ENCODE data around the gene NRG3. TPM values are rescaled to one million over a fixed set of nuclear protein-coding genes. Genes with fewer than 3 reads are reported as not detected.

Gene NRG3
- total RNA-seq, 4 donors from 2014 or later: 0.32 to 1.4 TPM; not detected in 2

GRCh38 chr10:82538272-82538671 is 663.3 kb downstream of the NRG3 start:
- DNase-seq: no peak
- TF ChIP-seq EP300 (IDR thresholded peaks at IDR 0.05; ENCODE audit: low read depth) (no peak), CTCF (IDR thresholded peaks at IDR 0.05) (no peak), POLR2AphosphoS5 (IDR thresholded peaks at IDR 0.05) (no peak), POLR2A (IDR thresholded peaks at IDR 0.05) (no peak)
- Histone ChIP-seq H3K4me1 (no peaks in the 10 kb centered on the region), H3K4me3 (no peak overlapping the region), H3K9me3 (no peaks in the 10 kb centered on the region), H3K36me3 (no peaks in the 10 kb centered on the region), H3K27ac (no peak overlapping the region), H3K27me3 (no peaks in the 10 kb centered on the region)
- intact Hi-C loops (cut with DNase I; ENCODE audit: low total_unique reads): no loop called here
- WGBS, 2 donors (ENCODE audit: low coverage in 1 of 2): 75 to 83% methylated on average over 1 of the region's 1 CpG
- in situ Hi-C loops (cut with MboI; ENCODE audit: low pct_ligation_motif_present in 1 of 4, low pct_unique_long_range_greater_than_20kb in 1 of 4, low sequenced_read_pairs in 3 of 4): no loop called here

GRCh38 chr10:82543631-82544030 is 668.6 kb downstream of the NRG3 start:
- WGBS, 2 donors (ENCODE audit: low coverage in 1 of 2): 67 to 83% methylated on average over 1 to 2 of the region's 2 CpGs
- H3K9me3 ChIP-seq: no peaks in the 10 kb centered on the region
- in situ Hi-C loops (cut with MboI; ENCODE audit: low pct_ligation_motif_present in 1 of 4, low pct_unique_long_range_greater_than_20kb in 1 of 4, low sequenced_read_pairs in 3 of 4): no loop called here
- no peaks in the 10 kb centered on the region for H3K27me3 ChIP-seq
- no peaks in the 10 kb centered on the region for H3K4me1 ChIP-seq
- DNase-seq: no peak
- H3K36me3 ChIP-seq: no peaks in the 10 kb centered on the region
- H3K27ac ChIP-seq: no peak overlapping the region
- TF ChIP-seq EP300 (IDR thresholded peaks at IDR 0.05; ENCODE audit: low read depth): no peak
- TF ChIP-seq POLR2AphosphoS5 (IDR thresholded peaks at IDR 0.05): no peak
- TF ChIP-seq POLR2A (IDR thresholded peaks at IDR 0.05): no peak
- no peak for TF ChIP-seq CTCF (IDR thresholded peaks at IDR 0.05)
- H3K4me3 ChIP-seq: no peak overlapping the region
- intact Hi-C loops (cut with DNase I; ENCODE audit: low total_unique reads): no loop called here

- TF ChIP-seq CTCF (IDR thresholded peaks at IDR 0.05) (no peak), EP300 (IDR thresholded peaks at IDR 0.05; ENCODE audit: low read depth) (no peak), POLR2AphosphoS5 (IDR thresholded peaks at IDR 0.05) (no peak), POLR2A (IDR thresholded peaks at IDR 0.05) (no peak)
- in situ Hi-C loops (cut with MboI; ENCODE audit: low pct_ligation_motif_present in 1 of 4, low pct_unique_long_range_greater_than_20kb in 1 of 4, low sequenced_read_pairs in 3 of 4): no loop called here
- no peaks in the 10 kb centered on the region for H3K27me3 ChIP-seq
- no peaks in the 10 kb centered on the region for H3K36me3 ChIP-seq
- intact Hi-C loops (cut with DNase I; ENCODE audit: low total_unique reads): no loop called here
- 76% methylated on average over 1 of the region's 1 CpG; no CpG with 5 or more reads in 1 of the 2 donors for WGBS, 2 donors (ENCODE audit: low coverage in 1 of 2)
- no peak for DNase-seq
- no peak overlapping the region for H3K4me3 ChIP-seq
- no peaks in the 10 kb centered on the region for H3K9me3 ChIP-seq
- no peak overlapping the region for H3K27ac ChIP-seq
- no peaks in the 10 kb centered on the region for H3K4me1 ChIP-seq
Observed at GRCh38 chr10:82544377-82544776, 669.4 kb downstream of the NRG3 start.

- intact Hi-C loops (cut with DNase I; ENCODE audit: low total_unique reads) (no loop called here), in situ Hi-C loops (cut with MboI; ENCODE audit: low pct_ligation_motif_present in 1 of 4, low pct_unique_long_range_greater_than_20kb in 1 of 4, low sequenced_read_pairs in 3 of 4) (no loop called here)
- Histone ChIP-seq H3K4me3 (no peak overlapping the region), H3K27ac (no peak overlapping the region), H3K36me3 (no peaks in the 10 kb centered on the region), H3K4me1 (no peaks in the 10 kb centered on the region), H3K27me3 (no peaks in the 10 kb centered on the region), H3K9me3 (no peaks in the 10 kb centered on the region)
- DNase-seq: no peak
- WGBS, 2 donors (ENCODE audit: low coverage in 1 of 2): 67 to 85% methylated on average over 3 of the region's 3 CpGs
- TF ChIP-seq CTCF (IDR thresholded peaks at IDR 0.05) (no peak), POLR2AphosphoS5 (IDR thresholded peaks at IDR 0.05) (no peak), EP300 (IDR thresholded peaks at IDR 0.05; ENCODE audit: low read depth) (no peak), POLR2A (IDR thresholded peaks at IDR 0.05) (no peak)
Observed at GRCh38 chr10:82551506-82551905, 676.5 kb downstream of the NRG3 start.

Data from transverse colon (tissue), 4 donors.